COLO668 (cell line): ENCODE results near the gene CFAP126.
A peak's percentile ranks its signal among the peaks of the same experiment; 100 is the strongest.
"Not testable (repeated sequence)": the region's sequence is repeated elsewhere in the genome, so short reads cannot be mapped to it uniquely, and the experiment has no call there.

Source experiments
- DNase-seq: peaks from one replicate; lab custom pipeline; 2025; ENCODE audit not compliant: unreplicated experiment; lab: John Stamatoyannopoulos, UW

The CFAP126 gene

GRCh38 chr1:161367684-161368400 is at the start of gene CFAP126:
Gene CFAP126 (minus strand): TSS chr1:161367876. CDS start chr1:161367868, 8 bp downstream.
- DNase-seq = peak; percentile 30

- not testable (repeated sequence) for DNase-seq
Observed at GRCh38 chr1:161413050-161413449, 45.4 kb upstream of the CFAP126 start.

- DNase-seq = not testable (repeated sequence)
Observed at GRCh38 chr1:161410636-161410970, 42.9 kb upstream of the CFAP126 start.

GRCh38 chr1:161409848-161410635 is 42.4 kb upstream of the CFAP126 start:
- not testable (repeated sequence) for DNase-seq

- no peak for DNase-seq
Observed at GRCh38 chr1:161408429-161409052, 40.9 kb upstream of the CFAP126 start.

GRCh38 chr1:161407451-161407985 is 39.8 kb upstream of the CFAP126 start:
- no peak for DNase-seq

GRCh38 chr1:161406551-161406950 is 38.9 kb upstream of the CFAP126 start:
- not testable (repeated sequence) for DNase-seq

- DNase-seq = no peak
Observed at GRCh38 chr1:161404051-161404597, 36.4 kb upstream of the CFAP126 start.

GRCh38 chr1:161402446-161402845 is 34.8 kb upstream of the CFAP126 start:
- DNase-seq = no peak

- peak; percentile 86 for DNase-seq
Observed at GRCh38 chr1:161399257-161399998, 31.8 kb upstream of the CFAP126 start.

- DNase-seq = no peak
Observed at GRCh38 chr1:161398900-161399256, 31.2 kb upstream of the CFAP126 start.

GRCh38 chr1:161397038-161397437 is 29.4 kb upstream of the CFAP126 start:
- DNase-seq = not testable (repeated sequence)

GRCh38 chr1:161393151-161393550 is 25.5 kb upstream of the CFAP126 start:
- DNase-seq = no peak

- DNase-seq = no peak
Observed at GRCh38 chr1:161391611-161392010, 23.9 kb upstream of the CFAP126 start.

GRCh38 chr1:161391136-161391535 is 23.5 kb upstream of the CFAP126 start:
- DNase-seq = not testable (repeated sequence)

- DNase-seq = no peak
Observed at GRCh38 chr1:161390559-161390858, 22.8 kb upstream of the CFAP126 start.

GRCh38 chr1:161389691-161390558 is 22.2 kb upstream of the CFAP126 start:
- peak; percentile 98 for DNase-seq

- DNase-seq = not testable (repeated sequence)
Observed at GRCh38 chr1:161389158-161389557, 21.5 kb upstream of the CFAP126 start.

GRCh38 chr1:161388639-161389038 is 21.0 kb upstream of the CFAP126 start:
- no peak for DNase-seq
